Thyroid gland (tissue), 4 donors: ENCODE data around the gene UBE2L3. TPM values are rescaled to one million over a fixed set of nuclear protein-coding genes. Genes with fewer than 3 reads are reported as not detected.
A peak's percentile ranks its signal among the peaks of the same experiment; 100 is the strongest.
"Not testable (repeated sequence)": the region's sequence is repeated elsewhere in the genome, so short reads cannot be mapped to it uniquely, and the experiment has no call there.

Experiments used
- DNase-seq, 2 donors: peaks; one replicate each; pipeline ENCODE4 v3.0.0-alpha.2; 2019
- H3K27ac ChIP-seq, 3 donors: fragments of 200-600 bp; sonication (generic); 1 replicate in 2 of 3; 2 replicates in 1 of 3; pipeline ENCODE4 v1.5.1; 2016 to 2019; ENCODE audit warnings: mild to moderate bottlenecking in 1 of 3, moderate library complexity in 1 of 3
- H3K27me3 ChIP-seq: fragments of 200-600 bp; sonication (generic); one replicate; pipeline ENCODE4 v1.5.1; 2019
- H3K36me3 ChIP-seq, 2 donors: fragments of 200-600 bp; sonication (generic); one replicate each; pipeline ENCODE4 v1.5.1; 2016 to 2019
- H3K4me1 ChIP-seq, 2 donors: fragments of 200-600 bp; sonication (generic); one replicate each; pipeline ENCODE4 v1.5.1; 2017 to 2019
- H3K4me3 ChIP-seq, 3 donors: fragments of 200-600 bp; sonication (generic); replicated peaks in 1 of 3; 1 replicate in 2 of 3; 2 replicates in 1 of 3; pipeline ENCODE4 v1.5.1; 2016; ENCODE audit warnings: mild to moderate bottlenecking in 1 of 3
- H3K9me3 ChIP-seq: fragments of 200-600 bp; sonication (generic); one replicate; pipeline ENCODE4 v1.5.1; 2017
- POLR2A ChIP-seq, 2 donors: fragments of 450-650 bp; IDR thresholded peaks; one replicate each; pipeline ENCODE4 v1.6.1; 2017; ENCODE audit warnings: antibody characterized with exemption in 2 of 2, mild to moderate bottlenecking in 2 of 2, moderate library complexity in 1 of 2
- WGBS, 2 donors: methylation state at CpG; one replicate each; pipeline ENCODE4 v1.1.5; 2017; 5-methylcytosine and 5-hydroxymethylcytosine counted together
- intact Hi-C: fragments of 100-400 bp; cut with DNase I; formaldehyde crosslinking; loops from one replicate; pipeline ENCODE4 v1.15.1; 2023
- total RNA-seq, 4 donors: library from RNA; depleted of rRNA; stranded (reverse); fragments of >200 nt; gene quantifications; one replicate each; pipeline ENCODE4 v1.2.3, GENCODE V29; 2016
- TF ChIP-seq, protein P1 (sequence below), 6 experiments: fragments of 200-600 bp in 3 of 6; fragments of 450-650 bp in 3 of 6; sonication (generic) in 3 of 6; IDR thresholded peaks; one replicate each; pipeline ENCODE4 v1.5.1; 2016 to 2019; ENCODE audit warnings: antibody characterized with exemption in 6 of 6, mild to moderate bottlenecking in 2 of 6, inconsistent platforms in 1 of 6, moderate library complexity in 1 of 6

Gene UBE2L3
- total RNA-seq, 4 donors from 2014 or later: 38.2 to 61.9 (median 47.5) TPM

DNA sequence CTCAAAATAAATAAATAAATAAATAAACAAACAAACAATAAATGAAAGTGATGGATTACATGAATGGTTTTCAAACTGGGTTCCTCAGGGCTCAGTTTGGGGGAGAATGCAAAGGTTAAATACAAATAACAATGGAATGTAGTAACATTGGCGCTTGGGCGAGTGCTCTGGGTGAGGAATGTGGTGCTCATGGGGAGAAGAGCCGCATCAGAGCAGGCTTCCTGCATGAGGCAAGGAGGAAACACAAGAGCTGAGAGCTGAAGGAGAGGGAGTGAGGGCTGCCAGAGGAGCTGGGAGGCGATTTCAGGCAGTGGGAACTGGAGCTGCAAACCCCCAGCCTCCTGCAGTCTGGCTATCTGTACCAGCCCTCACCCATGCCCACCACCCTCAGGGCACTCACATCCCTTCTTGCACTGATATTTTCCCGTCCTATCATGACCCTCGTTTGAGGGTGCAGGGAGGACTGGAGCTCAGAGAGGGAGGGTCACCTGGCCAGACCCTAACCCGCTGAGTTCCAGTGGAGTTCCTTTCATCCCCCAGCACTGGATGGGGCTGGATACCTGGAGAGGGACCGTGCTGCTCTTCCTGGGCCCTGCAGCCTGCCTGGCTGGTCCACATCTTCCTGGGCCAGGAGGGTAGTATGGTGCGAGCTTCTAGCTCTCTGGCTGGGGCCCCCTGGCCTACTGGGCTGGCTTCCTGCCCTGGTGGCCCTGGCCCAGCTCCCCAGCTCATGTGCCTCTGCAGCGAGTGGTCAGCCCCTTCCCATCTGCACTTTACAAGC lies 8.0 kb upstream of the UBE2L3 start:
- H3K27me3 ChIP-seq, intact Hi-C loops, H3K36me3 ChIP-seq, DNase-seq, H3K4me3 ChIP-seq, H3K9me3 ChIP-seq, H3K27ac ChIP-seq, H3K4me1 ChIP-seq: not testable (repeated sequence)
- 65% methylated on average over 2 of the region's 10 CpGs; no CpG with 5 or more reads in 1 of the 2 donors for WGBS, 2 donors

DNA sequence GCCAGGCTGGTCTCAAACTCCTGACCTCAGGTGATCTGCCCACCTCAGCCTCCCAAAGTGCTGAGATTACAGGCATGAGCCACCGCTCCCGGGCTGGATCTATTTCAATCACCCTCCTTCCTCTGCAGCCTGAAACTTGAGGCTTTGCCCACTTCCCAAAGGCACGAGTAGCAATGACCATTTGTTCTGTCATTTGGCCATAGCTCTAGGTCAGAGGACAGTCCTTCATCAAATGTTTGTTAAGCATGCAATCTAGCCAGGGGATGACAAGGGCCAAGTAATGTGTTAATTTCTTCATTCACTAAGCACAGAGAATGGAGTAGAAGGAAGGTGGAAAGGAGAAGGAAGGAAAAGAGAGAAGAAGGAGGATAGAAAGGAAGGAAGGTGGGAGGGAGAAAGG lies 6.9 kb upstream of the UBE2L3 start:
- H3K4me3 ChIP-seq, H3K9me3 ChIP-seq, H3K27me3 ChIP-seq, H3K4me1 ChIP-seq, intact Hi-C loops, H3K27ac ChIP-seq, H3K36me3 ChIP-seq, DNase-seq: not testable (repeated sequence)
- 25 to 30% methylated on average over 1 of the region's 3 CpGs for WGBS, 2 donors

DNA sequence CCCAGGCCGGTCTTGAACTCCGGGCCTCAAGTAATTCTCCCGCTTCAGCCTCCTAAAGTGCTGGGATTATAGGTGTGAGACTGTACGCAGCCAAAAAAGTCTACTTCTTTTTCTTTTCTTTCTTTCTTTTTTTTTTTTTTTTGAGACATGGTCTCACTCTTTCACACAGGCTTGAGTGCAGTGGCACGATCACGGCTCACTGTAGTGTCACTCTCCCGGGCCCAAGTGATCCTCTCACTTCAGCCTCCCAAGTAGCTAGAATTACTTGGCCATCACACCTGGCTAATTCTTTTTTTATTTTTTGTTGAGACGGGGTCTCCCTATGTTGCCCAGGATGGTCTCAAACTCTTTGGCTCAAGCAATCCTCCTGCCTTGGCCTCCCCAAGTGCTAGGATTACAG lies 3.6 kb upstream of the UBE2L3 start:
- intact Hi-C loops: no loop called here
- peaks cover 3% of the 10 kb centered on the region in 2 donors for H3K4me1 ChIP-seq
- no peak overlapping the region for H3K27ac ChIP-seq
- H3K36me3 ChIP-seq: no peaks in the 10 kb centered on the region
- TF ChIP-seq POLR2A (IDR thresholded peaks at IDR 0.05): no peak
- TF ChIP-seq, protein P1, sequence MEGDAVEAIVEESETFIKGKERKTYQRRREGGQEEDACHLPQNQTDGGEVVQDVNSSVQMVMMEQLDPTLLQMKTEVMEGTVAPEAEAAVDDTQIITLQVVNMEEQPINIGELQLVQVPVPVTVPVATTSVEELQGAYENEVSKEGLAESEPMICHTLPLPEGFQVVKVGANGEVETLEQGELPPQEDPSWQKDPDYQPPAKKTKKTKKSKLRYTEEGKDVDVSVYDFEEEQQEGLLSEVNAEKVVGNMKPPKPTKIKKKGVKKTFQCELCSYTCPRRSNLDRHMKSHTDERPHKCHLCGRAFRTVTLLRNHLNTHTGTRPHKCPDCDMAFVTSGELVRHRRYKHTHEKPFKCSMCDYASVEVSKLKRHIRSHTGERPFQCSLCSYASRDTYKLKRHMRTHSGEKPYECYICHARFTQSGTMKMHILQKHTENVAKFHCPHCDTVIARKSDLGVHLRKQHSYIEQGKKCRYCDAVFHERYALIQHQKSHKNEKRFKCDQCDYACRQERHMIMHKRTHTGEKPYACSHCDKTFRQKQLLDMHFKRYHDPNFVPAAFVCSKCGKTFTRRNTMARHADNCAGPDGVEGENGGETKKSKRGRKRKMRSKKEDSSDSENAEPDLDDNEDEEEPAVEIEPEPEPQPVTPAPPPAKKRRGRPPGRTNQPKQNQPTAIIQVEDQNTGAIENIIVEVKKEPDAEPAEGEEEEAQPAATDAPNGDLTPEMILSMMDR (IDR thresholded peaks at IDR 0.05): no peak
- WGBS, 2 donors: 92 to 93% methylated on average over 8 of the region's 8 CpGs
- no peaks in the 10 kb centered on the region for H3K9me3 ChIP-seq
- no peaks in the 10 kb centered on the region for H3K27me3 ChIP-seq
- H3K4me3 ChIP-seq: no peak overlapping the region
- DNase-seq: no peak

DNA sequence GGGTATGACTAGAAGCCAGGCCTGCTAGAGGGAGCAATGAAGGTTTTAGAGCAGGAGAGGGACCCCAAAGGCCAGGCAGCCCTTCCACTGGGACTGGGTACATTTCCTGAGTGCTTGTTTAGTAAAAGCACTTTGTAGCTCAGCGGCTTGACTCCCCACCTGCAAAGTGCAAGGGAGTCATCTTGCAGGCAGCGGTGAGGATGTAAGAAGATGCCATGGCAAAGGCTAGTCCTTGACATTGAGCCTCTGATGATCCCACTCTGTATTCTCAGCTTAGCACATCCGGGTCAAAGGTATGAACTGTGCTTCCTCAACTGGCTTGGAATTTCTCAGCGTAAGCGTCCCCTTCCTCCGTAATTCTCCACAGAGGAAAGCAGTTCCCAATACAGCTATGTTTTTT lies 3.1 kb upstream of the UBE2L3 start:
- Histone ChIP-seq H3K4me3 (no peak overlapping the region), H3K9me3 (no peaks in the 10 kb centered on the region), H3K4me1 (peaks cover 8% of the 10 kb centered on the region in 2 donors), H3K27ac (no peak overlapping the region), H3K36me3 (no peaks in the 10 kb centered on the region), H3K27me3 (no peaks in the 10 kb centered on the region)
- DNase-seq: no peak
- 68 to 77% methylated on average over 6 of the region's 6 CpGs for WGBS, 2 donors
- intact Hi-C loops: no loop called here
- TF ChIP-seq, protein P1 (IDR thresholded peaks at IDR 0.05): no peak
- no peak for TF ChIP-seq POLR2A (IDR thresholded peaks at IDR 0.05)

DNA sequence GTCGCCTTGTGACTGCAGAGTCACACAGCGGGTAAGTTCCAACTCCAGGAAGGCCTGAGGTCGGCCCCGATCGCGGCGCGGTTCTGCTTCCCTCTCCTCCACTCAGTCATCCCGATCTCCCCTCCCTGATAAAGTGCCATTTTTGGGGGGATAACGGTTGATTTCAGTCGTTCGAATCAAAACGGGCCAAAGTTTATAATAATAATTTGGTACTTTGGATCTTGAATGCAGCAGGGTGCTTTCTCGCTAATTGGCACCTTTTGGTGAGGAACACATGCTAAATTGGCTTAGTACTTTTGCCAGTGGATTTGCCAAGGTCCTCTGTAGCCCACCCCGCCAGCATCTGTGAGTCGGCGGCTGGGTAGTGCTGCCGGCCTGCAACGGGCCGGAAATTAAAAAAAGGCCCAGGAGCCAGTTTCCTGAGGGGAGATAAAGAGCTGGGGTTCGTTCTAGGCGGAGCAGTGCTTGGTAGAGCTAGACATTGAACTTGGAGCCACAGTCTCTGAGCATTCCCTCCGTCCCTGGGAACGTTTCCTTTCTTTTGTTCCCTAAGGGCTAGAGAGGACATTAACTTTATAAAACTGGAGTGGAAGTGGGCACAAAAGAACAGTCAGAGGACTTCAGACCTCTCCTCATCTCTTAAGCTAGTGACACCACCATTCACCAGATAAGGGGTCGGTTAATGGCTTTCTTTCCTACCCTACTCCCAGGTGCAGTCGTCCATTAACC lies 997 bp downstream of the UBE2L3 start:
- no peak for DNase-seq
- 2% methylated on average over 22 to 26 of the region's 26 CpGs for WGBS, 2 donors
- no peaks in the 10 kb centered on the region for H3K27me3 ChIP-seq
- H3K4me1 ChIP-seq: peaks cover 17 to 31% of the 10 kb centered on the region in 2 donors
- H3K4me3 ChIP-seq: peak overlapping the region; percentile 42 to 98 (median 67)
- intact Hi-C loops: no loop called here
- H3K27ac ChIP-seq: peak overlapping the region; percentile 88 to 89 (median 89)
- no peaks in the 10 kb centered on the region for H3K36me3 ChIP-seq
- no peak for TF ChIP-seq POLR2A (IDR thresholded peaks at IDR 0.05)
- TF ChIP-seq, protein P1 (IDR thresholded peaks at IDR 0.05): no peak
- no peaks in the 10 kb centered on the region for H3K9me3 ChIP-seq

DNA sequence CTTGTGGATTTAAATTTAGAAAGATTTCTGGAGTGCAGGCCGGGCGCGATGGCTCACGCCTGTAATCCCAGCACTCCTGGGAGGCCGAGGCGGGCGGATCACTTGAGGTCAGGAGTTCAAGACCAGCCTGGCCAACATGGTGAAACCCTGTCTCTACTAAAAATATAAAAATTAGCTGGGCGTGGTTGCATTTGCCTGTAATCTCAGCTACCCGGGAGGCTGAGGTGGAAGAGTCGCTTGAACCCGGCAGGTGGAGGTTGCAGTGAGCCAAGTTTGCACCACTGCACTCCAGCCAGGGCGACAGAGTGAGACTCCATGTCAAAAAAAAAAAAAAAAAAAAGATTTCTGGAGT lies 1.5 kb downstream of the UBE2L3 start:
- intact Hi-C loops: not testable (repeated sequence)
- peaks cover 22 to 37% of the 10 kb centered on the region in 2 donors for H3K4me1 ChIP-seq
- WGBS, 2 donors: 42 to 56% methylated on average over 7 to 12 of the region's 12 CpGs

More for the DNA sequence above, 1.5 kb downstream of the UBE2L3 start:
- Histone ChIP-seq H3K4me3 (peak overlapping the region in 1 of 3 donors; percentile 67), H3K27ac (peak overlapping the region in 1 of 3 donors; percentile 40)
- DNase-seq, H3K27me3 ChIP-seq, H3K9me3 ChIP-seq, H3K36me3 ChIP-seq: not testable (repeated sequence)
